Measurements from ENCODE around the gene ALOXE3. TPM values are rescaled to one million over a fixed set of nuclear protein-coding genes. Genes with fewer than 3 reads are reported as not detected.

Gene ALOXE3
- total and polyA plus RNA-seq, 2 of the 8 experiments (the other 6 are each of a cell fraction or from before 2014, with no cell fraction given), result 0.26 TPM; not detected in 1

GRCh38 chr17:8144401-8145231 is 26.3 kb upstream of the ALOXE3 start (continued):
- TF ChIP-seq PHF8 (conservative IDR thresholded peaks at IDR 0.05; ENCODE audit: low read depth, low read length) (no peak), BCL11A (IDR thresholded peaks at IDR 0.05; ENCODE audit: low read depth in 2 of 2, low read length in 2 of 2) (no peak), CEBPB (IDR thresholded peaks at IDR 0.05; ENCODE audit: low read depth, low read length) (no peak), CHD7 (IDR thresholded peaks at IDR 0.05; ENCODE audit: insufficient replicate concordance, low read length) (no peak)

Measured in H1 (cell line).